WTC11 (cell line): ENCODE data around the gene GPR37L1. TPM values are rescaled to one million over a fixed set of nuclear protein-coding genes. Genes with fewer than 3 reads are reported as not detected.
"Not testable (repeated sequence)": the region's sequence is repeated elsewhere in the genome, so short reads cannot be mapped to it uniquely, and the experiment has no call there.

Experiments used
- ATAC-seq: fragments of 200-7000 bp; cut with Tn5 transposase; 2 replicates; pipeline ENCODE4 v1.10.0; 2021; ENCODE audit warnings: mild to moderate bottlenecking, moderate library complexity
- CTCF ChIA-PET: fragments of 300-600 bp; sonication (Branson Sonifier 250); formaldehyde crosslinking; loops from one replicate; lab custom pipeline; 2021; ENCODE audit warnings: antibody characterized with exemption; lab: Charles Lee
- POLR2A ChIA-PET: fragments of 350-600 bp; sonication (Branson Sonifier 250); formaldehyde crosslinking; loops from one replicate; lab custom pipeline; 2021; ENCODE audit warnings: antibody characterized with exemption; lab: Charles Lee
- DNase-seq: peaks from one replicate; pipeline ENCODE4 v3.0.0; 2021; ENCODE audit warnings: low spot score
- H3K27ac Mint-ChIP-seq: 2 replicates; pipeline ENCODE4 v1.8.0; 2021; ENCODE audit warnings: mixed read lengths
- H3K27me3 Mint-ChIP-seq: 2 replicates; pipeline ENCODE4 v1.8.0; 2021; ENCODE audit warnings: low read depth, mild to moderate bottlenecking, moderate library complexity, mixed read lengths
- H3K36me3 Mint-ChIP-seq: 2 replicates; pipeline ENCODE4 v1.8.0; 2021; ENCODE audit warnings: mixed read lengths
- H3K4me1 Mint-ChIP-seq: 2 replicates; pipeline ENCODE4 v1.8.0; 2022; ENCODE audit warnings: mixed read lengths
- H3K4me3 Mint-ChIP-seq: 2 replicates; pipeline ENCODE4 v1.8.0; 2021; ENCODE audit warnings: mild to moderate bottlenecking, moderate library complexity, mixed read lengths
- H3K9me3 Mint-ChIP-seq: 2 replicates; pipeline ENCODE4 v1.8.0; 2021; ENCODE audit warnings: mixed read lengths
- FOXK1 ChIP-seq: sonication (generic); formaldehyde crosslinking; IDR thresholded peaks from 2 replicates; pipeline ENCODE4 v1.8.0; 2022; ENCODE audit warnings: mild to moderate bottlenecking, moderate library complexity, missing genetic modification reagents
- NR1H2 ChIP-seq: sonication (generic); formaldehyde crosslinking; IDR thresholded peaks from 2 replicates; pipeline ENCODE4 v1.9.0; 2021; ENCODE audit warnings: mild to moderate bottlenecking, moderate library complexity, missing genetic modification reagents
- TP53 ChIP-seq: sonication (generic); formaldehyde crosslinking; IDR thresholded peaks from 2 replicates; pipeline ENCODE4 v1.8.1; 2023; ENCODE audit warnings: mild to moderate bottlenecking, missing genetic modification reagents
- ZNF219 ChIP-seq: sonication (generic); formaldehyde crosslinking; IDR thresholded peaks from 2 replicates; pipeline ENCODE4 v1.8.0; 2023; ENCODE audit warnings: missing genetic modification reagents, mild to moderate bottlenecking, borderline replicate concordance
- ZNF671 ChIP-seq: fragments of 250-450 bp; sonication (Bioruptor Pico); IDR thresholded peaks from 2 replicates; pipeline ENCODE4 v1.8.0; 2021; ENCODE audit warnings: mild to moderate bottlenecking
- total RNA-seq: library from RNA; stranded (reverse); gene quantifications from 3 replicates; pipeline ENCODE4 v1.2.3, GENCODE V29; 2021
- TF ChIP-seq, protein P1 (sequence below): sonication (generic); formaldehyde crosslinking; IDR thresholded peaks from 2 replicates; pipeline ENCODE4 v1.8.1; 2022; ENCODE audit warnings: low read depth, mild to moderate bottlenecking, moderate library complexity, missing genetic modification reagents, borderline replicate concordance
- TF ChIP-seq, protein P2 (sequence below): sonication (generic); formaldehyde crosslinking; IDR thresholded peaks from 2 replicates; pipeline ENCODE4 v1.8.0; 2023; ENCODE audit warnings: missing genetic modification reagents
- TF ChIP-seq, protein P3 (sequence below): sonication (generic); formaldehyde crosslinking; IDR thresholded peaks from 2 replicates; pipeline ENCODE4 v1.8.0; 2022; ENCODE audit warnings: missing genetic modification reagents
- TF ChIP-seq, protein P4 (sequence below): fragments of 250-450 bp; sonication (Bioruptor Pico); IDR thresholded peaks from 2 replicates; pipeline ENCODE4 v1.8.0; 2021; ENCODE audit warnings: mild to moderate bottlenecking
- TF ChIP-seq, protein P5 (sequence below): sonication (generic); formaldehyde crosslinking; IDR thresholded peaks from 2 replicates; pipeline ENCODE4 v1.8.1; 2022; ENCODE audit warnings: mild to moderate bottlenecking, moderate library complexity, missing genetic modification reagents
- TF ChIP-seq, protein P6 (sequence below): sonication (generic); formaldehyde crosslinking; IDR thresholded peaks from 2 replicates; pipeline ENCODE4 v1.8.1; 2023; ENCODE audit warnings: mild to moderate bottlenecking, moderate library complexity, missing genetic modification reagents

GPR37L1 gene
- total RNA-seq, 1 experiment from 2014 or later = 0.07 TPM

DNA sequence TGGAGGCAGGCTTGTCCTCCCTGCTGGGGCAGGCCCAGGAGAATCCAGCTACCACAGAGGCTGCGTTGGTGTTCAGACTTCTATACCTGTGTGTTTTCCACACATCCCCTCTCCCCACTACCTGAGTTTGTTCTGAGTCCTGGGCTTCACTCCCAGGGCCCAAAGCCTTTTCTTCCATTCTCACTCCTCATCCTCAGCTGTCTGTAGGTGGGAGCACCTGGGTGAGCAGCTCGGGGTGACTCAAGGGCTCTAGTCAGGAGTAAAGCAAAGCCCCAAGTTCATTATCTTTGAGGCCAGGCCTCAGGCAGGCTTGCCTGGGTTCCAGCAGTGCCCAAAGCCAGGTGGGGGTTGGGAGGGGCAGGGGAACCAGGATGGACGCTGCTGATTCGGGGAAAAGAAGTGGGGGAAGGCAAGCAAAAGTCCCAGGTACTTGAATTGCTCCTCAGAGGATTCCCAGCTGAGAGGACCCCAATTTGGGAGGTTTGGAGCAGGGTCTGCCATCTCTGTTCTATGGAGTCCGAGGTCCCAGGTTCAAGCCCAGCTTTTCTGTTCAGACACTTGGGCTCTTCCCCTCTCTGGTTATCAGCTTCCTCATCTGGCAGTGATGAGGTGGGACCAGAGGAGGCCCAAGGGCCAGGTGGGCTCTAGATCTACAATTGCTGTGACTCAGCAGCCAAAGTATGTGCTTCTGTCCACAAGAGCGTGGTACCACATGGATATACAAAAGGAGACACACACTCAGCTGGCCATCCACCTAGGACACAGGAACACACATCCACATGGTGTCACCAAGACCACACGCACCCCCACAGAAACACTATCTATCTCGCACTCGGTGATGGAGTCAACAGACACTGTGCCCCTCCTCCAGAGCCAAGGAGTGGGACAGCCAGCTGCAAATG, 43.5 kb downstream of the GPR37L1 start (continued):
- TF ChIP-seq, protein P1, sequence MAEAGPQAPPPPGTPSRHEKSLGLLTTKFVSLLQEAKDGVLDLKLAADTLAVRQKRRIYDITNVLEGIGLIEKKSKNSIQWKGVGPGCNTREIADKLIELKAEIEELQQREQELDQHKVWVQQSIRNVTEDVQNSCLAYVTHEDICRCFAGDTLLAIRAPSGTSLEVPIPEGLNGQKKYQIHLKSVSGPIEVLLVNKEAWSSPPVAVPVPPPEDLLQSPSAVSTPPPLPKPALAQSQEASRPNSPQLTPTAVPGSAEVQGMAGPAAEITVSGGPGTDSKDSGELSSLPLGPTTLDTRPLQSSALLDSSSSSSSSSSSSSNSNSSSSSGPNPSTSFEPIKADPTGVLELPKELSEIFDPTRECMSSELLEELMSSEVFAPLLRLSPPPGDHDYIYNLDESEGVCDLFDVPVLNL (CRISPR knock-in tag) = no peak
- no peak for TF ChIP-seq FOXK1 (CRISPR knock-in tag)

DNA sequence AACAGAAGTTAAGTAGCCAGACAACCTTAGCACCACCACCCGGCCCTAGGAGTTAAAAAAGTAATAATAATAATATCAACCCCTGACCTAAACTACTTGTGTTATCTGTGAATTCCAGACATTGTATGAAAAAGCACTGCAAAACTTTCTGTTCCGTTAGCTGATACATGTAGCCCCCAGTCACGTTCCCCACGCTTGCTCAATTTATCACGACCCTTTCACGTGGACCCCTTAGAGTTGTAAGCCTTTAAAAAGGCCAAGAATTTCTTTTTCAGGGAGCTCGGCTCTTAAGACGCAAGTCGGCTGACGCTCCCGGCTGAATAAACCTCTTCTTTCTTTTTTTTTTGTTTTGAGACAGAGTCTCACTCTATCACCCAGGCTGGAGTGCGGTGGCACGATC, 44.3 kb downstream of the GPR37L1 start:
- H3K4me3 Mint-ChIP-seq, ATAC-seq, H3K27ac Mint-ChIP-seq, H3K9me3 Mint-ChIP-seq, DNase-seq, H3K36me3 Mint-ChIP-seq, POLR2A ChIA-PET, H3K27me3 Mint-ChIP-seq: not testable (repeated sequence)
- CTCF ChIA-PET = interaction anchor here (6.0 kb wide), 1 partner anchor 12 kb away, joined by 73 read pairs; no protein-coding TSS in a partner anchor
- H3K4me1 Mint-ChIP-seq = peaks cover 23% of the 10 kb centered on the region

DNA sequence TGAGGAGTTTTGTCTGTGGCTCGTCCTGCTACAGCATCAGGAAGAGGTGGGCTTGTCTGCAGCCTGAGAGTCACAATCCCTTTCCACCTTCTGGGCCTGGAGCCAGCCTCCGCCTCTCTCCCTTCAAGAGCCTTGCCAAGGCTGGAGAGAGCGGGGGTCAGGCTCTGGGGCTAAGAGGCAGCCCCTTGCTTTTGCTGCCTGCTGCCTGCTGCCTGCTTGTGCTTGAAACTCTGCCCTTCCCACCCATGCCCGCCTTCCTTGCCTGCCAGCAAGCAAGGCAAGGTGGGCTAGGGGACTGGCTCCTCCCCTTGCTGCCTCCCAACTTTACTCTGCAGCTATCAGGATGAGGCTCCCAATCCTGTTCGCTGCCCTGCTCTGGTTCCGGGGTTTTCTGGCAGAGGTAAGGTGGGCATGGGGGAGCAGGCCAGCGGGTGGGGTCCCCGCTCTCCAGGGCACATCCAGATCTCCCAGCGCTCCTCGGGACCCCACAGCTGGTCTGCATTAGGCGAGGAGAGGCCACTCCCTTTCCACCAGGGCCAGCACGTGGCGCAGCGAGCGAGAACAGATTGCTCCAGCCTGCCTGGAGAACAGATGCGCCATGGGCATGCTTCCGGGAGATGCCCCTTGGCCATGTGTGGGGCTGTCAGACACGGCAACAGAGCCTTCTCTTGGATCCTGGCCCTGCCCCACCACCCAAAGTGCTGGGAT, 45.1 kb downstream of the GPR37L1 start:
- ChIA-PET CTCF (interaction anchor here (6.0 kb wide), 1 partner anchor 13 kb away, joined by 73 read pairs; no protein-coding TSS in a partner anchor), POLR2A (no interaction called here)
- ATAC-seq (peak; percentile 24), DNase-seq (no peak)
- Mint-ChIP-seq H3K27me3 (no peaks in the 10 kb centered on the region), H3K36me3 (no peaks in the 10 kb centered on the region), H3K4me3 (no peak overlapping the region), H3K9me3 (no peaks in the 10 kb centered on the region), H3K4me1 (peaks cover 16% of the 10 kb centered on the region), H3K27ac (no peak overlapping the region)
- TF ChIP-seq, protein P2, sequence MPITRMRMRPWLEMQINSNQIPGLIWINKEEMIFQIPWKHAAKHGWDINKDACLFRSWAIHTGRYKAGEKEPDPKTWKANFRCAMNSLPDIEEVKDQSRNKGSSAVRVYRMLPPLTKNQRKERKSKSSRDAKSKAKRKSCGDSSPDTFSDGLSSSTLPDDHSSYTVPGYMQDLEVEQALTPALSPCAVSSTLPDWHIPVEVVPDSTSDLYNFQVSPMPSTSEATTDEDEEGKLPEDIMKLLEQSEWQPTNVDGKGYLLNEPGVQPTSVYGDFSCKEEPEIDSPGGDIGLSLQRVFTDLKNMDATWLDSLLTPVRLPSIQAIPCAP = no peak
- TF ChIP-seq, protein P3, sequence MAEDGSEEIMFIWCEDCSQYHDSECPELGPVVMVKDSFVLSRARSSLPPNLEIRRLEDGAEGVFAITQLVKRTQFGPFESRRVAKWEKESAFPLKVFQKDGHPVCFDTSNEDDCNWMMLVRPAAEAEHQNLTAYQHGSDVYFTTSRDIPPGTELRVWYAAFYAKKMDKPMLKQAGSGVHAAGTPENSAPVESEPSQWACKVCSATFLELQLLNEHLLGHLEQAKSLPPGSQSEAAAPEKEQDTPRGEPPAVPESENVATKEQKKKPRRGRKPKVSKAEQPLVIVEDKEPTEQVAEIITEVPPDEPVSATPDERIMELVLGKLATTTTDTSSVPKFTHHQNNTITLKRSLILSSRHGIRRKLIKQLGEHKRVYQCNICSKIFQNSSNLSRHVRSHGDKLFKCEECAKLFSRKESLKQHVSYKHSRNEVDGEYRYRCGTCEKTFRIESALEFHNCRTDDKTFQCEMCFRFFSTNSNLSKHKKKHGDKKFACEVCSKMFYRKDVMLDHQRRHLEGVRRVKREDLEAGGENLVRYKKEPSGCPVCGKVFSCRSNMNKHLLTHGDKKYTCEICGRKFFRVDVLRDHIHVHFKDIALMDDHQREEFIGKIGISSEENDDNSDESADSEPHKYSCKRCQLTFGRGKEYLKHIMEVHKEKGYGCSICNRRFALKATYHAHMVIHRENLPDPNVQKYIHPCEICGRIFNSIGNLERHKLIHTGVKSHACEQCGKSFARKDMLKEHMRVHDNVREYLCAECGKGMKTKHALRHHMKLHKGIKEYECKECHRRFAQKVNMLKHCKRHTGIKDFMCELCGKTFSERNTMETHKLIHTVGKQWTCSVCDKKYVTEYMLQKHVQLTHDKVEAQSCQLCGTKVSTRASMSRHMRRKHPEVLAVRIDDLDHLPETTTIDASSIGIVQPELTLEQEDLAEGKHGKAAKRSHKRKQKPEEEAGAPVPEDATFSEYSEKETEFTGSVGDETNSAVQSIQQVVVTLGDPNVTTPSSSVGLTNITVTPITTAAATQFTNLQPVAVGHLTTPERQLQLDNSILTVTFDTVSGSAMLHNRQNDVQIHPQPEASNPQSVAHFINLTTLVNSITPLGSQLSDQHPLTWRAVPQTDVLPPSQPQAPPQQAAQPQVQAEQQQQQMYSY (CRISPR knock-in tag) = peak; percentile 67

DNA sequence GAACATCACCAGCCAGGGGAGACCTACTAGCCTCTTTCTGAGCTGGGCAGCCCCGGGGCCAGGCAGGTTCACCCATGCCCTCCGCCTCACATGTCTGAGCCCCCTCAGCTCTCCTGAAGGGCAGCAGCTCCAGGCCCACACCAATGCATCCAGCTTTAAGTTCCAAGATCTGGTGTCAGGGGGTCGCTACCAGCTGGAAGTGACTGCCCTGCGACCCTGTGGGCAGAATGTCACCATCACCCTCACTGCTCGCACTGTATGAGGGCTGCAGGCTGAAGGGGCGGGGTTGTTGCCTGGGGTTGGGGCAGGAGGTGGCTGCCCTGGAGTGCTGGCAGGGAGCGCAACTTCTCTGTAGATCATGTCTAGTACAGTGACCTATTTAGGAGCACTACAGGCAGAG, 46.1 kb downstream of the GPR37L1 start:
- POLR2A ChIA-PET = no interaction called here
- no peak for ATAC-seq
- CTCF ChIA-PET = no interaction called here
- no peak for TF ChIP-seq NR1H2 (CRISPR knock-in tag)
- TF ChIP-seq, protein P4, sequence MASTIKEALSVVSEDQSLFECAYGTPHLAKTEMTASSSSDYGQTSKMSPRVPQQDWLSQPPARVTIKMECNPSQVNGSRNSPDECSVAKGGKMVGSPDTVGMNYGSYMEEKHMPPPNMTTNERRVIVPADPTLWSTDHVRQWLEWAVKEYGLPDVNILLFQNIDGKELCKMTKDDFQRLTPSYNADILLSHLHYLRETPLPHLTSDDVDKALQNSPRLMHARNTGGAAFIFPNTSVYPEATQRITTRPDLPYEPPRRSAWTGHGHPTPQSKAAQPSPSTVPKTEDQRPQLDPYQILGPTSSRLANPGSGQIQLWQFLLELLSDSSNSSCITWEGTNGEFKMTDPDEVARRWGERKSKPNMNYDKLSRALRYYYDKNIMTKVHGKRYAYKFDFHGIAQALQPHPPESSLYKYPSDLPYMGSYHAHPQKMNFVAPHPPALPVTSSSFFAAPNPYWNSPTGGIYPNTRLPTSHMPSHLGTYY (CRISPR knock-in tag) = no peak
- no peak for DNase-seq
- H3K4me1 Mint-ChIP-seq = peaks cover 12% of the 10 kb centered on the region
- H3K4me3 Mint-ChIP-seq = no peak overlapping the region
- no peaks in the 10 kb centered on the region for H3K36me3 Mint-ChIP-seq
- no peak overlapping the region for H3K27ac Mint-ChIP-seq
- no peaks in the 10 kb centered on the region for H3K9me3 Mint-ChIP-seq
- no peaks in the 10 kb centered on the region for H3K27me3 Mint-ChIP-seq

DNA sequence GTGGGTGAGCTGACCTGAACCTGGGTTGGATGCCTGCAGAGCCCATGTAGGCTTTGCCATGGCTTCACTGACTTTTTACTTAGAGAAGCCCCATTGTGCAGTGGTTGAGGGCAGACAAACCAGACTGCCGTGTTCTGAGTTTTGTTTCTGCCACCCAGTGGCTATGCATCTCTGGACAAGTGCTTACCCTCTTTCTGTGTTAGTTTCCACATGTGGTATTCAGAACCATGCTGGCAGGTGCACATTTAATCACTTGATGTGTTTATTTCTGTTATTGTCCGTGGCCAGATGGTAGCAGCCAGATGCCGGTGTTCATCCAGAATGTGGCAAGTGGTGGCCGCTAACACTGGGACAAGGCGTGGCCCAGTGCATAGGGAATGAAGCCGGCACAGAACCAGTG, 48.0 kb downstream of the GPR37L1 start:
- CTCF ChIA-PET = interaction anchor here (1.3 to 1.4 kb wide), 2 partner anchors 14 to 16 kb away, joined by 3 to 6 read pairs; no protein-coding TSS in a partner anchor
- no peaks in the 10 kb centered on the region for H3K36me3 Mint-ChIP-seq
- DNase-seq (no peak), ATAC-seq (no peak)
- H3K9me3 Mint-ChIP-seq = no peaks in the 10 kb centered on the region
- POLR2A ChIA-PET = no interaction called here
- no peak overlapping the region for H3K27ac Mint-ChIP-seq
- H3K27me3 Mint-ChIP-seq = no peaks in the 10 kb centered on the region
- H3K4me1 Mint-ChIP-seq = peaks cover 9% of the 10 kb centered on the region
- no peak overlapping the region for H3K4me3 Mint-ChIP-seq
- TF ChIP-seq ZNF671 (CRISPR knock-in tag) (no peak), TP53 (CRISPR knock-in tag) (no peak), ZNF219 (no peak)
- TF ChIP-seq, protein P5, sequence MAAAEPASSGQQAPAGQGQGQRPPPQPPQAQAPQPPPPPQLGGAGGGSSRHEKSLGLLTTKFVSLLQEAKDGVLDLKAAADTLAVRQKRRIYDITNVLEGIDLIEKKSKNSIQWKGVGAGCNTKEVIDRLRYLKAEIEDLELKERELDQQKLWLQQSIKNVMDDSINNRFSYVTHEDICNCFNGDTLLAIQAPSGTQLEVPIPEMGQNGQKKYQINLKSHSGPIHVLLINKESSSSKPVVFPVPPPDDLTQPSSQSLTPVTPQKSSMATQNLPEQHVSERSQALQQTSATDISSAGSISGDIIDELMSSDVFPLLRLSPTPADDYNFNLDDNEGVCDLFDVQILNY (CRISPR knock-in tag) = no peak
- TF ChIP-seq, protein P6, sequence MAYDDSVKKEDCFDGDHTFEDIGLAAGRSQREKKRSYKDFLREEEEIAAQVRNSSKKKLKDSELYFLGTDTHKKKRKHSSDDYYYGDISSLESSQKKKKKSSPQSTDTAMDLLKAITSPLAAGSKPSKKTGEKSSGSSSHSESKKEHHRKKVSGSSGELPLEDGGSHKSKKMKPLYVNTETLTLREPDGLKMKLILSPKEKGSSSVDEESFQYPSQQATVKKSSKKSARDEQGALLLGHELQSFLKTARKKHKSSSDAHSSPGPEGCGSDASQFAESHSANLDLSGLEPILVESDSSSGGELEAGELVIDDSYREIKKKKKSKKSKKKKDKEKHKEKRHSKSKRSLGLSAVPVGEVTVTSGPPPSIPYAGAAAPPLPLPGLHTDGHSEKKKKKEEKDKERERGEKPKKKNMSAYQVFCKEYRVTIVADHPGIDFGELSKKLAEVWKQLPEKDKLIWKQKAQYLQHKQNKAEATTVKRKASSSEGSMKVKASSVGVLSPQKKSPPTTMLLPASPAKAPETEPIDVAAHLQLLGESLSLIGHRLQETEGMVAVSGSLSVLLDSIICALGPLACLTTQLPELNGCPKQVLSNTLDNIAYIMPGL (CRISPR knock-in tag) = no peak
